Stimulated activated CD4-positive, alpha-beta T cell treated with anti-CD3 and anti-CD28 coated beads, Interleukin-15, amount 100 ng/mL, for 48 hours (primary cell): Measurements from ENCODE around the gene TBC1D16.
"Not testable (repeated sequence)": the region's sequence is repeated elsewhere in the genome, so short reads cannot be mapped to it uniquely, and the experiment has no call there.

ENCODE experiments used
- DNase-seq, 2 donors: peaks; one replicate each; pipeline ENCODE4 v3.0.0-alpha.2; 2020; ENCODE audit warnings: low read depth in 2 of 2

Gene TBC1D16

GRCh38 chr17:79914813-79915740, 120.6 kb downstream of the TBC1D16 start:
- no peak for DNase-seq

GRCh38 chr17:79913896-79914812, 121.5 kb downstream of the TBC1D16 start:
- DNase-seq, result no peak

GRCh38 chr17:79913451-79913850, 122.2 kb downstream of the TBC1D16 start:
- no peak for DNase-seq

GRCh38 chr17:79912552-79913330, 122.9 kb downstream of the TBC1D16 start:
- DNase-seq, result no peak

- DNase-seq, result no peak
Measured at GRCh38 chr17:79911430-79912399, 124.0 kb downstream of the TBC1D16 start.

- DNase-seq, result no peak
Measured at GRCh38 chr17:79910985-79911361, 124.7 kb downstream of the TBC1D16 start.

- DNase-seq, result no peak
Measured at GRCh38 chr17:79909121-79909520, 126.6 kb downstream of the TBC1D16 start.

- no peak for DNase-seq
Measured at GRCh38 chr17:79907850-79908249, 127.8 kb downstream of the TBC1D16 start.

GRCh38 chr17:79907217-79907715, 128.4 kb downstream of the TBC1D16 start:
- DNase-seq, result no peak

- DNase-seq, result no peak
Measured at GRCh38 chr17:79905832-79906231, 129.8 kb downstream of the TBC1D16 start.

- no peak for DNase-seq
Measured at GRCh38 chr17:79904865-79905264, 130.8 kb downstream of the TBC1D16 start.

GRCh38 chr17:79902146-79902791, 133.4 kb downstream of the TBC1D16 start:
- DNase-seq, result no peak

- DNase-seq, result no peak
Measured at GRCh38 chr17:79901131-79901530, 134.5 kb downstream of the TBC1D16 start.

- no peak for DNase-seq
Measured at GRCh38 chr17:79899584-79899983, 136.1 kb downstream of the TBC1D16 start.

GRCh38 chr17:79897243-79898063, 138.2 kb downstream of the TBC1D16 start:
- no peak for DNase-seq

- not testable (repeated sequence) for DNase-seq
Measured at GRCh38 chr17:79893457-79893856, 142.2 kb downstream of the TBC1D16 start.

- no peak for DNase-seq
Measured at GRCh38 chr17:79892457-79893241, 143.0 kb downstream of the TBC1D16 start.

- no peak for DNase-seq
Measured at GRCh38 chr17:79891113-79891730, 144.4 kb downstream of the TBC1D16 start.
